Measurements from ENCODE around the gene CMTM3.

DNA sequence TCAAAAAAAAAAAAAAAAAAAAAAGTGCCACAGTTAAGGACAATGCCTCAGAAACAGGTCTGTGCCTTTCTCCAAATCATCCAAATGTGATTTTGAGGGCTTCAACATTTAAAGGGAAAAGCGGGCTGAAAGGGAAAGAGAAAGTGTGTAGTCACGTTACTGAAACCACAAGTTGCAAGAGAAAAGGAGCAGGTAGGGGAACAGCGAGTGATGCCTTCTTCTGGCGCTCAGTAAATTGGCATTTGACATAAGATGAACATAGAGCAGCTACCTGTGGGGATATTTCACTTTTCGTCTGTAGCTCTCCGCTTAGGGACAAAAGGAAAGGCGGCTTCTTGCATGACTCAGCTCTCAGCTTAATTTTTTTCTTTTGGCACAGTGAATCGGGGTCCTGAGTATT is 14.2 kb upstream of the CMTM3 start:
- TF ChIP-seq ZNF274 (IDR thresholded peaks at IDR 0.05; ENCODE audit: low read depth, low read length) (no peak), YY1 (IDR thresholded peaks at IDR 0.05; ENCODE audit: insufficient read depth, insufficient read length) (no peak)

Data from NT2/D1 (cell line).